GM12892 (cell line): ENCODE measurements around the gene LRRN2. TPM values are rescaled to one million over a fixed set of nuclear protein-coding genes. Genes with fewer than 3 reads are reported as not detected.
"Not testable (repeated sequence)": the region's sequence is repeated elsewhere in the genome, so short reads cannot be mapped to it uniquely, and the experiment has no call there.

ENCODE experiments used
- DNase-seq: peaks from one replicate; pipeline ENCODE4 v3.0.0; 2011; ENCODE audit not compliant: insufficient read length
- FAIRE-seq: peaks from 2 replicates; lab custom pipeline; 2011; peaks lifted over from hg19 to GRCh38; lab: Jason Lieb, UNC
- POLR2A ChIP-seq: IDR thresholded peaks from 2 replicates; pipeline ENCODE4 v1.6.1; 2011; ENCODE audit warnings: low read depth, low read length, control low read depth
- POLR2AphosphoS5 ChIP-seq: IDR thresholded peaks from 2 replicates; pipeline ENCODE4 v1.6.1; 2011; ENCODE audit warnings: low read depth, low read length, control low read depth
- TAF1 ChIP-seq: IDR thresholded peaks from 2 replicates; pipeline ENCODE4 v1.6.1; 2011; ENCODE audit warnings: low read depth, mild to moderate bottlenecking, control low read depth, low read length, borderline replicate concordance
- polyA plus RNA-seq: library from polyadenylated mRNA; unstranded; fragments of >200 nt; gene quantifications from one replicate; pipeline ENCODE4 v1.2.1, GENCODE V29; 2012; ENCODE audit warnings: missing spikeins, inconsistent platforms; ENCODE audit not compliant: missing spikeins

Gene LRRN2
- polyA plus RNA-seq: 0.30 TPM

DNA sequence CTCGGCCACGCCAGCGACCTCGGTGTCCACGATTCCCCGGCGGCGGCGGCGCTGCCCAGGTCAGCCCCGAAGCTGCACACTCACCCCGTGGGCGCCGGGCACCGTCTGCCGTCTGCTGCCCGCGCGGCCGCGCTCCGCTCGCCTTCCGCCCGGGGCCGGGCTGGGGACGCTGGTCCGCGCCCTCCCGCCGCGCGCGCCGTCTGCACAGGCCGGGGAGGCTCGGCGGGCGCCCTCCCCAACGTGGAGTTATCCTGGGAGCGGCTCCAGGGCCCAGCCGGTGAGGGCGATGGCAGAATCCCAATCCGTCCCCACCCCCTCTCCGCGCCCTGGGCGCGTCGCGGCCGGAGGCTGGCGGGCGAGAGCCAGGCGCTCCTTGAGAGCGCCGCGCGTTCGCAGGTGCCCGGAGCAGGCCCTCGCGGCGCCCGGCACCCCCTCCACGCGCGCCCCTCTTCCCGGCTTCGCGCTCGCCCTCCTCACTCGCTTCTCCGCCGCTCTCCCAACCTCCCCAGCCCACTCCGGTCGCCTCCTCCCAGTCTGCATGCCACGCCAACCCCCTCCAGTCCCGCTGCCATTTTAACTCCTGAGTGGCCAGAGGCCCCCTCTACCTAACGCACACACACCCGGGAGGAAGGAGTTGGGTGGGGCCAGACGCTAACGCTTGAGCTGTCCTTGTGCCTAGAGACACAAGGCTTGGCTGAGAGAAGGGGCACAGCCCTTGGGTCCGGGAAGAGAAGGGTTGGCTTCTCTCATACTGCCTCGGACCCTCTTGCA lies at the start of gene LRRN2:
Gene LRRN2 (minus strand): TSS at position 503 of the 771 bp plus-strand sequence. CDS start 65,746 bp downstream, outside the sequence.
- DNase-seq: no peak
- FAIRE-seq: no peak
- TF ChIP-seq POLR2A: no peak
- no peak for TF ChIP-seq TAF1
- TF ChIP-seq POLR2AphosphoS5: no peak

DNA sequence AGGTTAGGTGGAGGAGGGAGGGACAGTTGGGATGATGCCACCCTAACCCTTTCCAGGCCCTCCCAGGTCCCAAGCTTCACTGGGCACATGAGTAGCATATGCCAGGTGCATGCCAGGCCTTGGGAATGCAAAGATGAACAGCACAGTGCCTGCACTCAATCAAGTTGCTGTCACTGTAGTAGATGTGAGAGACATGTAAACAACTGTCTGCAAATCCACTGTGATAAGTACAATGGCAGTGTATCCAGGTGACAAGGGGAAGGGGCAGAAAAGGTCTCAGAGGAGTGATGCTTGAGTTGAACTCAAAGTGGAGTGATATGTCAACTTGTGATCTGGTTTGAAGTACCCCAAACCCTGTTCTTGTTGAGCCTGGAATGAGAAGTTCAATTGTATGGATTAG lies 49.5 kb upstream of the LRRN2 start:
- FAIRE-seq: no peak
- DNase-seq: no peak
- TF ChIP-seq TAF1: no peak
- TF ChIP-seq POLR2AphosphoS5: no peak
- TF ChIP-seq POLR2A: no peak

DNA sequence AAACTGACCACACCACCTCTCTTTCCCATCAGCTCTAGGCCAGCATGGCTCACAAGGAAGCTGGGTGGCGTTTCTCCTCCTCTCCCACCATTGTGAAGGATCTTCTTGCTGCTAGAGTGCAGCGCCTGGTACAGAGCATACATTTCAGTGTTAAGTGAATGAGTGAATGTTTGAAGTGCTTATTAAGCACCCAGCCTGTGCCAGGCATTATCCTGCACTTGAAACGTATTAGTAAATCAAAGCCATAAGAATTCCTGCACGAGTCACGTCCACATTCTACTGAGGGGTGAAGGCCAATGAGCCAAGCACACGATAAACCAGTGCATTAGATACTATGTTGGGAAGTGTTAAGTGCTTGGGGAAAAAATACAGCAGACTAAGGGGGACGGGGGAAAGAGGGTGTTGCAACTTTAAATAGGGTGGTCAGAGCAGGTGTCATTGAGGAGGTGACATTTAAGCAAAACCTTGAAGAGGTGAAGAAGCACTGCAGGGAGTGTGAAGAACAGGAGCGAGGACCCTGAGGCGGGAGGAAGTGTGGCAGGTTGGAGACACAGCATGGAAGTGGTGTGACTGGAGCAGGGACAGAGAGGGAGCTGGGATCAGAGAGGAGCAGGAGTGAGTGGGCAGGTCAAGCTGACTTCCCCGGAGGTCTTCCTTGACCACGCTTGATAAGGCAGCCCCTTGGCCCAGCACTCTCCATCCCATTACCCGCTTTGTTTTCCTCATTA lies 48.5 kb upstream of the LRRN2 start:
- TF ChIP-seq POLR2AphosphoS5 (no peak), POLR2A (no peak), TAF1 (no peak)
- FAIRE-seq (no peak), DNase-seq (no peak)

DNA sequence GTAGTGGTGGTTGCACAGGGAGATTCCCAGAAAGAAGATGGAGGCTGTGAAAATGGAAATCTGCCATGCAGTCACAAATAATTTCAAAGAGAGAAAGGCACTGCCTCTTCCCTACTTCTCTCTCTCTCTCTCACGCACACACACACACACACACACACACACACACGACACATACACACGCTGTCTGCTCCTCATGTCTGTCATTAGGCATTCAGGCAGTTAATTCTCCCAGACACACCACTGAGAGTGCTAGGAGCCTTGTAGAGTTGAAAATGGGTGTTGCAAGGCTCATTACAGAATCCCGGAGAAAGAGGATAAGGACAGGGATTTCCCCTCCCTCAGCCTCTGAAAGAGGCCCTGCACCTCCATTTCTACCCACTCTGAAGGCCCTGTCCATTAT lies 47.8 kb upstream of the LRRN2 start:
- FAIRE-seq: no peak
- no peak for DNase-seq
- TF ChIP-seq POLR2AphosphoS5 (no peak), TAF1 (no peak), POLR2A (no peak)

DNA sequence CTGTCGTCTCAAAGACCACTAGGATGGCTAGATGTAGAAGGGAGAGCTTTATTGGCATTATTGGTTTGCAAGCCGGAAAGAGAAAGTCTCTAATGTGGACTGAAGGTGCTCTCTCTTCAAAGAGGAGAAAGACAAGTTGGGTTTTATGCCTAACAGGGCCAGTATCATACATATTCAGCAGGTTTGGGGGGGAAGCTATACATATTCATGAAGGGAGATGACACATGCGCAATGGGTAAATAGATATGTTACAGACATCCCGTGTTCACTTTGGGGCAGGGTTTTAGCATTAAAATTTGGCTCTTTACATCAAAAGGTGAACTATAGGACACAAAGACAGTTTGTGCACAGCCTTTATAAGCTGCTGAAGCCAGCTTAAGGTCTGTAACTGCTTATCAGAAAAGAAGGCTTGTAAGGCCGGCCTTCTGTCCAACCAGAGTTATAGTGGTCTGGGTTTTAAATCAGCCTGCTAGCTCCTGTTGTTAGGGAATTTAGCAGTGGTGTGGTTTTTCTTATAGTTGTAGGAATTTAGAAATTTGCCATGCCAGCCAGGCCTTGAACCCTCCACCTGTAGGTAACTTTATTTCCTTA lies 46.5 kb upstream of the LRRN2 start:
- FAIRE-seq (no peak), DNase-seq (no peak)
- TF ChIP-seq TAF1: no peak
- TF ChIP-seq POLR2AphosphoS5: no peak
- TF ChIP-seq POLR2A: no peak

DNA sequence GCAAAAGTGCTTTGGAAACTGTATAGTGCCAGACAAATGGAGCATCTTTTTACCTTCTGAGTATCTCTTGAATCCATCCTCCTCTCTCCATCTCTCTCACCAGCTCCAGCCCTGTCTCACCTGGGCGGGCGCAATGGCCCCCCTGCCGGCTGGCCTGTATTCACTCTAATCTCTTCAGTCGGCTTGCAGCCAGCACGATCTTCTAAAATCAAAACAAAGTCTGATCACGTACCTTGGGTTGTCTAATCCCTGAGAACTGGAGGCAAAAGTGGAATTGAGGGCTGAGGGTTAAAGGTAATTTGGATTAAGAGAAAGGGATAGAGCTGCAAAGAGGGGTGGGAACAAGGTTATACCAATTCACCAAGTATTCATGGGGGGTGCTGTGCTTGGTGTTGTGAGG lies 46.0 kb upstream of the LRRN2 start:
- no peak for DNase-seq
- no peak for FAIRE-seq
- no peak for TF ChIP-seq POLR2AphosphoS5

DNA sequence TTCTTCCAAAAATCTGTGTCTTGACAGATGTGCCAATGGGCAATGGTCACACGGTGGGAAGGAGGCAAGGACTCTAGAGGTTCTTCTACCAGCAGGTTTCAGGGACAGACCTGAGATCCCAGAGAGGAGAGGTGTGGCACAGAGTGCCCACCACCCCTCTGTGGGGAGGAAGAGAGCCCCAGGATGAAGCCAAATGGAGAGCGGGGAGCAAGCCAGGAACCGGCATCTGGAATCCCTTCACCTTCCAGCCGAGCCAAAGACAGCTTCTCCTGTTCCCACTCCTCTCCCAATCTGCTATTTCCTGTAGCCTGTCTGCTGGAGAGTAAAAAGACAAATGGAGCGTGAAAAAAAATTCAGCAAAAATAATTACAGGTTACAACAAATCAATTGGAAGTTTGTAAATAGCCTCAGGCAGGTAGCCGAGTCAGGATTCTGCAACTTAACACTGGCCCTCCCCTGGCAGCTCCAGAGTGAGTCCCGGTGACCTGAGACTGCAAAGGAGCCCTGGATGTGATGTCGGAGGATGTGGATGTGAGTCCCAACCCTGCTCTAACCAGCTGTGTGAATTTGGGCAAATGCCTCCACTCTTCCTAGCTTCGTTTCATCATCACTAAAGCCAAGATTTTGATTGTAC lies 45.4 kb upstream of the LRRN2 start:
- TF ChIP-seq POLR2AphosphoS5 (no peak), TAF1 (no peak), POLR2A (no peak)
- DNase-seq (no peak), FAIRE-seq (no peak)

DNA sequence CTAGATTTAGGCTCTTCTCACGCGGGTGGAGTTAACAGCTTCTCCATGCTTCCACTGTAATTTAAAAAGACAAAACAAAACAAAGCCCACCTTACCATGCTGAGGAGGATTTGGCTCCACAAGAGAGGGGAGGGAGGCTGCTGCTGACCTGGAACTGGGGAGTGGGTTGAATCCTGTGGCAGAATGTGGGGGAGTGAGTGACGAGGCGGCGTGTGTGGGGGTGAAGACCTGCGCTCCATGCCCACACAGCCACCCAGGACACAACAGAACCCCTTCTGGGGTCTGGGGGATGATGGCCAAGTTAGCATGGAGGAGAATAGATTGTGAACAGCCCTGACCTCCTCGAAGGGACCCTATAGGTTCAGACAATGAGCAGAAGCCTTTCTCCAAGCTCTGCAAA lies 44.0 kb upstream of the LRRN2 start:
- no peak for FAIRE-seq
- DNase-seq: no peak
- no peak for TF ChIP-seq POLR2AphosphoS5
- no peak for TF ChIP-seq TAF1
- TF ChIP-seq POLR2A: no peak

DNA sequence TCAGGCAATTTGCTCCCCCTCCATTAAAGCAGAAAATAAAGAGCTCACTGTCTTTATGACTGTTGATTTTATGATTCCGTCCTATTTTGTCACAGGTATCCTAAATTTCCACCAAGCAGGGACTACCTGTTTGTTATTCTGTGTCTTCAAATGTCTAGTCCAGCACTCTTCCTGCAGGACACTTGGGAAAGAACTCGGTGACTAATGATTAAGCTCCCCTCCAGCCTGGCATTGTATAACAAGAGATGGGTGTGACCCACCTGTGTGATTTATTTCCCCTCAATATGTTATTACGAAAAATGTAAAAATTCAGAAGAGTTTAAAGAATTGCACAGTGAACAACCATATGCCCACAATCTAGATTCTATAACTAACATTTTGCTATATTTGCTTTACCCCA lies 42.9 kb upstream of the LRRN2 start:
- FAIRE-seq: no peak
- TF ChIP-seq POLR2A: no peak
- no peak for TF ChIP-seq POLR2AphosphoS5
- TF ChIP-seq TAF1: no peak
- DNase-seq: no peak

DNA sequence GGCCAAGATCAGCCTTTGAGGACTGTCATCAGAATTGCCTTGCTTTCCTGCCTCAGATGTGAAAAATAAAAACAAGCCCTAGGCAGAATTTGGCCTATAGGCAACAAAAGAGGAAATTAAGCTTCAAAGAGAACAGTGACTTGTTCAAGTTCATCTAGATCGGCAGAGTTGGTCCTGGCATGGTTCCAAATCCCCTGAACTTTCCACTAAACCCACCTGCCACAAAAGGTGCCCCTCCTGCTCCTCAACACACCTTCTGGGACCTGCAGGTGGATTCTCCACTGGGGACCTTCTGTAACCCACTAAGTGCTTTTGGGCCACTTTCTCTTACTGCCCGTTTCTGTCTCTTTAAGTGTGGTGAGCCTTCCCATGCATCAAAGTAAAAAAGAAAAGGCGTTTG lies 42.5 kb upstream of the LRRN2 start:
- FAIRE-seq: no peak
- TF ChIP-seq POLR2A (no peak), POLR2AphosphoS5 (no peak), TAF1 (no peak)
- no peak for DNase-seq

DNA sequence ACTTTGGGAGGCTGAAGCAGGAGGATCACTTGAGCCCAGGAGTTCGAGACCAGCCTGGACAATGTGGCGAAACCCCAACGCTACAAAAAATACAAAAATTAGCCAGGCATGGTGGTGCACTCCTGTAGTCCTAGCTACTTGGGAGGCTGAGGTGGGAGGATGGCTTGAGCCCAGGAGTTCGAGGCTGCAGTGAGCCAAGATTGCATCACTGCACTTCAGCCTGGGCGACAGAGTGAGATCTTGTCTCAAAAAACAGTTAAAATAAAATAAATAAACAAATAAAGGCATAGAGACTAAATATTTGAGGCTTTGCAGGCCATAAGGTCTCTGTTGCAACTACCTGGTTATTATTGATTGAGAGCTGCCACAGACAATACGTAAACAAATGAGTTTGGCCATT lies 41.9 kb upstream of the LRRN2 start:
- FAIRE-seq, DNase-seq: not testable (repeated sequence)
